OCI-LY3 (cell line): ENCODE results near the gene SRF.

Experiments
- H2AFZ ChIP-seq: fragments of 200-600, 300-600 bp; shearing (Covaris generic); 2 replicates; pipeline ENCODE4 v1.6.0; 2014; ENCODE audit warnings: antibody characterized with exemption, low read depth, low read length
- H3K27ac ChIP-seq: fragments of 200-600, 300-600 bp; sonication (generic); 2 replicates; pipeline ENCODE4 v1.5.1; 2014; ENCODE audit warnings: mild to moderate bottlenecking, low read length, moderate library complexity, mixed read lengths
- H3K27me3 ChIP-seq: fragments of 200-600, 300-600 bp; sonication (generic); 2 replicates; pipeline ENCODE4 v1.6.1; 2014; ENCODE audit warnings: low read depth, low read length, mixed read lengths
- H3K36me3 ChIP-seq: fragments of 200-600, 300-600 bp; sonication (generic); replicated peaks from 2 replicates; pipeline ENCODE3; 2014; ENCODE audit warnings: low read depth, low read length, mixed read lengths
- H3K4me1 ChIP-seq: fragments of 300-600, 200-600 bp; sonication (generic); 2 replicates; pipeline ENCODE4 v1.6.1; 2014; ENCODE audit warnings: low read length, mixed read lengths
- H3K4me2 ChIP-seq: fragments of 200-600, 300-600 bp; sonication (generic); 2 replicates; pipeline ENCODE4 v1.6.1; 2014; ENCODE audit warnings: low read length, mixed read lengths
- H3K4me3 ChIP-seq: fragments of 300-600, 200-600 bp; sonication (generic); 2 replicates; pipeline ENCODE4 v1.5.1; 2014; ENCODE audit warnings: antibody characterized with exemption, mild to moderate bottlenecking, low read length, moderate library complexity
- H3K79me2 ChIP-seq: fragments of 300-600, 200-600 bp; shearing (Covaris generic); 2 replicates; pipeline ENCODE4 v1.6.1; 2014; ENCODE audit warnings: mild to moderate bottlenecking, low read length, mixed read lengths
- H3K9ac ChIP-seq: fragments of 300-600, 200-600 bp; shearing (Covaris generic); 2 replicates; pipeline ENCODE4 v1.6.0; 2014; ENCODE audit warnings: mild to moderate bottlenecking, low read length, moderate library complexity
- H3K9me3 ChIP-seq: fragments of 200-600, 300-600 bp; shearing (Covaris generic); 2 replicates; pipeline ENCODE4 v1.6.1; 2014; ENCODE audit warnings: low read length, mixed read lengths; ENCODE audit not compliant: insufficient read depth
- H4K20me1 ChIP-seq: fragments of 200-600, 300-600 bp; sonication (generic); 2 replicates; pipeline ENCODE4 v1.6.1; 2016; ENCODE audit warnings: low read length, mixed read lengths; ENCODE audit not compliant: insufficient read depth
- CTCF ChIP-seq: fragments of 200-600, 300-600 bp; sonication (generic); IDR thresholded peaks from 2 replicates; pipeline ENCODE4 v1.5.1; 2014; ENCODE audit warnings: antibody characterized with exemption, low read length, low read depth
- EZH2phosphoT487 ChIP-seq: fragments of 200-600 bp; shearing (Covaris generic); IDR thresholded peaks from 2 replicates; pipeline ENCODE4 v1.6.1; 2018; ENCODE audit warnings: antibody characterized with exemption, mixed run types, low read depth

SRF gene

GRCh38 chr6:43178951-43179830, 8.1 kb downstream of the SRF start:
- H3K9ac ChIP-seq = no peak overlapping the region
- H3K9me3 ChIP-seq = no peaks in the 10 kb centered on the region
- peaks cover 24% of the 10 kb centered on the region for H3K4me1 ChIP-seq
- no peak for TF ChIP-seq EZH2phosphoT487
- no peak for TF ChIP-seq CTCF
- H4K20me1 ChIP-seq = peaks cover 16% of the 10 kb centered on the region
- H3K79me2 ChIP-seq = peaks cover 34% of the 10 kb centered on the region
- no peak overlapping the region for H2AFZ ChIP-seq
- peaks cover 44% of the 10 kb centered on the region for H3K36me3 ChIP-seq
- H3K27ac ChIP-seq = no peak overlapping the region
- no peak overlapping the region for H3K4me2 ChIP-seq
- no peaks in the 10 kb centered on the region for H3K27me3 ChIP-seq
- H3K4me3 ChIP-seq = no peak overlapping the region

GRCh38 chr6:43180058-43180457, 9.0 kb downstream of the SRF start:
- H3K4me2 ChIP-seq = no peak overlapping the region
- TF ChIP-seq EZH2phosphoT487 (no peak), CTCF (no peak)
- H3K4me1 ChIP-seq = peaks cover 19% of the 10 kb centered on the region
- H3K27ac ChIP-seq = no peak overlapping the region
- H3K79me2 ChIP-seq = peaks cover 31% of the 10 kb centered on the region
- no peaks in the 10 kb centered on the region for H3K27me3 ChIP-seq
- peaks cover 41% of the 10 kb centered on the region for H3K36me3 ChIP-seq
- peaks cover 13% of the 10 kb centered on the region for H4K20me1 ChIP-seq
- H3K4me3 ChIP-seq = no peak overlapping the region
- H3K9me3 ChIP-seq = no peaks in the 10 kb centered on the region
- H2AFZ ChIP-seq = no peak overlapping the region
- H3K9ac ChIP-seq = no peak overlapping the region

- Histone ChIP-seq H3K27ac (0 out of 2 replicates have a peak overlapping the region, but pooled peaks have one; percentile 11), H3K79me2 (peaks cover 21% of the 10 kb centered on the region), H2AFZ (no peak overlapping the region), H3K27me3 (no peaks in the 10 kb centered on the region), H3K36me3 (peaks cover 37% of the 10 kb centered on the region), H3K4me3 (no peak overlapping the region), H4K20me1 (peaks cover 3% of the 10 kb centered on the region; the same call in 1 of the 2 replicates), H3K4me1 (peaks cover 12% of the 10 kb centered on the region), H3K9ac (no peak overlapping the region), H3K9me3 (no peaks in the 10 kb centered on the region), H3K4me2 (no peak overlapping the region)
- TF ChIP-seq EZH2phosphoT487 (no peak), CTCF (no peak)
These were observed 9.9 kb downstream of the SRF start for GRCh38 chr6:43180985-43181384.

- Histone ChIP-seq H3K36me3 (peaks cover 37% of the 10 kb centered on the region), H3K9ac (peak overlapping the region; percentile 84), H2AFZ (0 out of 2 replicates have a peak overlapping the region, but pooled peaks have one; percentile 1), H3K79me2 (peaks cover 16% of the 10 kb centered on the region), H3K4me3 (peak overlapping the region; percentile 93), H4K20me1 (no peaks in the 10 kb centered on the region), H3K27ac (peak overlapping the region; percentile 31), H3K9me3 (no peaks in the 10 kb centered on the region), H3K4me2 (peak overlapping the region; percentile 98), H3K4me1 (peaks cover 12% of the 10 kb centered on the region), H3K27me3 (no peaks in the 10 kb centered on the region)
- no peak for TF ChIP-seq EZH2phosphoT487
- no peak for TF ChIP-seq CTCF
These were observed 10.5 kb downstream of the SRF start for GRCh38 chr6:43181621-43181941.
